HL-60 (cell line): Measurements from ENCODE around the gene GSK3A.

Experiments
- DNase-seq, 2 experiments: peaks; one replicate each; pipeline ENCODE4 v3.0.0-alpha.2; 2010 to 2020; ENCODE audit warnings: low read depth in 1 of 2, low spot score in 1 of 2
- H3K27ac ChIP-seq: fragments of 250-450 bp; sonication (Bioruptor Pico); replicated peaks from 2 replicates; pipeline ENCODE4 v1.5.1; 2020; ENCODE audit warnings: mild to moderate bottlenecking, moderate library complexity
- H3K27me3 ChIP-seq: fragments of 250-450 bp; sonication (Bioruptor Pico); 2 replicates; pipeline ENCODE4 v1.5.1; 2021; ENCODE audit warnings: mild to moderate bottlenecking, moderate library complexity; ENCODE audit not compliant: insufficient read depth, poor library complexity, severe bottlenecking
- H3K4me3 ChIP-seq: replicated peaks from 2 replicates; pipeline ENCODE4 v1.5.1; 2011; ENCODE audit warnings: mild to moderate bottlenecking, control low read depth, low read length; ENCODE audit not compliant: insufficient read depth
- CTCF ChIP-seq: IDR thresholded peaks from one replicate; pipeline ENCODE4 v1.5.1; 2011; ENCODE audit warnings: low read length, control low read depth, inconsistent platforms; ENCODE audit not compliant: insufficient read depth
- GABPA ChIP-seq: IDR thresholded peaks from 2 replicates; pipeline ENCODE4 v1.6.1; 2012; ENCODE audit warnings: low read depth
- POLR2AphosphoS5 ChIP-seq: IDR thresholded peaks from 2 replicates; pipeline ENCODE4 v1.6.1; 2012; ENCODE audit warnings: low read depth
- REST ChIP-seq: IDR thresholded peaks from 2 replicates; pipeline ENCODE4 v1.6.1; 2012; ENCODE audit warnings: low read depth; ENCODE audit not compliant: insufficient replicate concordance
- SPI1 ChIP-seq: IDR thresholded peaks from 2 replicates; pipeline ENCODE4 v1.6.1; 2012; ENCODE audit warnings: low read depth, mild to moderate bottlenecking, borderline replicate concordance

GSK3A gene

GRCh38 chr19:42241279-42241678, 1.1 kb downstream of the GSK3A start:
- no peak overlapping the region for H3K27ac ChIP-seq
- H3K4me3 ChIP-seq: peak overlapping the region; percentile 74
- no peak for DNase-seq
- no peaks in the 10 kb centered on the region for H3K27me3 ChIP-seq
- TF ChIP-seq SPI1: no peak
- no peak for TF ChIP-seq REST
- no peak for TF ChIP-seq POLR2AphosphoS5
- no peak for TF ChIP-seq GABPA

- no peaks in the 10 kb centered on the region for H3K27me3 ChIP-seq
- no peak overlapping the region for H3K27ac ChIP-seq
- TF ChIP-seq REST: no peak
- no peak for TF ChIP-seq SPI1
- no peak for TF ChIP-seq POLR2AphosphoS5
- no peak for TF ChIP-seq GABPA
- no peak for TF ChIP-seq CTCF
These were observed 2.7 kb downstream of the GSK3A start for GRCh38 chr19:42239544-42240220.

GRCh38 chr19:42235181-42235580, 7.2 kb downstream of the GSK3A start:
- DNase-seq: no peak
- no peak overlapping the region for H3K4me3 ChIP-seq
- H3K27ac ChIP-seq: no peak overlapping the region
- no peaks in the 10 kb centered on the region for H3K27me3 ChIP-seq
- TF ChIP-seq GABPA (no peak), SPI1 (no peak)

More at GRCh38 chr19:42239544-42240220, 2.7 kb downstream of the GSK3A start:
- H3K4me3 ChIP-seq: no peak overlapping the region
- no peak for DNase-seq

- TF ChIP-seq GABPA (no peak), REST (no peak), POLR2AphosphoS5 (no peak), CTCF (no peak), SPI1 (no peak)
- Histone ChIP-seq H3K27me3 (no peaks in the 10 kb centered on the region), H3K4me3 (no peak overlapping the region), H3K27ac (no peak overlapping the region)
- no peak for DNase-seq
These were observed 8.0 kb downstream of the GSK3A start for GRCh38 chr19:42234364-42234763.
